ENCODE measurements around the gene SYNJ2. TPM values are rescaled to one million over a fixed set of nuclear protein-coding genes. Genes with fewer than 3 reads are reported as not detected.

SYNJ2 gene
- polyA plus RNA-seq, 2 of the 4 experiments (the other 2 are of a cell fraction): 22.3 to 26.5 TPM

DNA sequence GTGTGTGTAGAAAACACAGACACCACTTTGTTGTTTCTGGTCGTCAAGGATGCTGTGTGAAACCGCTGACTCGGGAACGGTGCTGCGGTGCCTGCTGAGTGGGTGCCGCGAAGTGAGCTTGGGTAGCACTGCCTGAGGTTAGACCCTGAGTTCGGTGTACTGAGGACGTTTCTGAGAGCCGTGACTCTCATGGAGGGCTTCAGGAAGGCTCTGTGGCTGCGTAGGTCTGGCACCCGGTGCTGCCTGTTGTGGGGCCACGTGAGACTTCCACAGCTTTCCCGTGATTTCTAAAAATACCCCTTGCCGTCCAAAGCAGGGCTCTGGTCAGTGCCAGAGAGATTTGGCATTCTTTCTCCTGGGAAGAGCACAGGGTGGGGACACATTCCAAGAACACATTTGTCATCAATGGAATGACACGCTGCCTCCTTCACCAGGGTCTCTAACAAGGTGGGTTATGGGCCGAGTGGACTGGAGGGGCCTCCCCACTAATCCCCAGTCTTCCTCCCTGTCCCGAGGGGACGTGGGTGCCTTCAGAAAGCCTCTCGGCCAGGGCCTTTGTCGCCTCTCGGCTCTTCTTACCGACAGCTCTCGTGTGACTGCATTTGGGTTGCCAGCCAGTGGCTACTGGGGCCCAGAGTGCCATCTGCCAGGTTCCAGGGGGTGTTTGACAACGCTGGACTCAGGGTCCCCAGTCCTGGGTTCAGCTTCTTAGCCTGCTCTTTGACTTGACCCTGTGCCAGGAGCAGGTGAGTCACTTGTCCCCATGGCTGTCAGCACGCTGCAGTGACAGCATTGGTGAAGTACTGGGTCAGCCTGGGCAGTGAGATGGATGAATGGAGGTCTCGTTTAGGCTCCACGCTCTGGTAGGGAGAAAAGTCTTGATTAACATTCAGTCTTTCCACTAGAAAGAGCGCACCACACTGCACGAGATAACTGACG is 62.2 kb downstream of the SYNJ2 start:
- no peak for FAIRE-seq
- Histone ChIP-seq H3K27ac (peak overlapping the region; percentile 94 to 100), H3K4me2 (peak overlapping the region; percentile 16; the same call in 1 of the 3 replicates), H3K9me3 (no peaks in the 10 kb centered on the region), H3K4me1 (peaks cover 73% of the 10 kb centered on the region), H3K4me3 (no peak overlapping the region)
- WGBS (ENCODE audit: missing lambda C conversion rate): 81% methylated on average over 30 of the region's 31 CpGs
- TF ChIP-seq ESRRA (IDR thresholded peaks at IDR 0.05; ENCODE audit: borderline replicate concordance, low read length): no peak
- TF ChIP-seq MAFK (IDR thresholded peaks at IDR 0.05; ENCODE audit: partially characterized antibody): peak; percentile 62
- CTCF ChIA-PET: interaction anchor here (0.7 to 4.4 kb wide), 5 partner anchors 13 to 28 kb away, joined by 3 to 25 read pairs (median 3); no protein-coding TSS in a partner anchor
- no peak for ATAC-seq
- POLR2A ChIA-PET: interaction anchor here (0.6 kb wide), 1 partner anchor 39 kb away, joined by 6 read pairs; no protein-coding TSS in a partner anchor
- no peak for DNase-seq (ENCODE audit: low read depth in 1 of 2, low spot score in 1 of 2)

DNA sequence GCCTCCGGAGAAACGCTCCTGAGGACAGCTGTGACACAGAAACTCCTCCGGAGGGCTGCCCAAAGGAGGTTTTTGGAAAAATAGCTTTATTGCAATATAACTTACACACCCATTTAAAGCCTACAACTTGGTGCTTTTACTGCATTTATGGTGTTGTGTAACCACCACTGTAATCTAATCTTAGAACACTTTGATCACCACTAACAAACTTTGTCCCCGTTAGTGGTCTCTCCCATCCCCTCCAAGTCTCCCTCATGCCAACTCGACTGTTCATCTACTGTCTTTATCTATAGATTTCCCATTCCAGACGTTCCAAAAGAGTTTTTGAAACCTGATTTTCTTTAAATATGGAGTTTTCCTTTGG is 62.8 kb downstream of the SYNJ2 start:
- FAIRE-seq (no peak), ATAC-seq (no peak), DNase-seq (ENCODE audit: low read depth in 1 of 2, low spot score in 1 of 2) (no peak)
- Histone ChIP-seq H3K9me3 (no peaks in the 10 kb centered on the region), H3K4me1 (peaks cover 66% of the 10 kb centered on the region), H3K27ac (peak overlapping the region; percentile 94 to 100; a peak in 4 of 6 replicates), H3K4me3 (no peak overlapping the region), H3K4me2 (no peak overlapping the region; the same call in 2 of the 3 replicates)
- ChIA-PET CTCF (interaction anchor here (1.2 to 2.2 kb wide), 3 partner anchors 13 to 20 kb away, joined by 3 to 10 read pairs (median 3); no protein-coding TSS in a partner anchor), POLR2A (no interaction called here)
- TF ChIP-seq HOXA7 (CRISPR knock-in tag; IDR thresholded peaks at IDR 0.05) (no peak), FOSL2 (IDR thresholded peaks at IDR 0.05) (no peak), FOSL2 (CRISPR knock-in tag; IDR thresholded peaks at IDR 0.05) (no peak), ZC3H11A (IDR thresholded peaks at IDR 0.05) (no peak), POLR2AphosphoS2 (conservative IDR thresholded peaks at IDR 0.05; ENCODE audit: low read length) (no peak), ESRRA (IDR thresholded peaks at IDR 0.05; ENCODE audit: borderline replicate concordance, low read length) (no peak), EP300 (IDR thresholded peaks at IDR 0.05) (no peak), CHD2 (IDR thresholded peaks at IDR 0.05; ENCODE audit: low read length, partially characterized antibody) (no peak), FOSB (CRISPR knock-in tag; IDR thresholded peaks at IDR 0.05) (no peak), ZNF302 (CRISPR knock-in tag; IDR thresholded peaks at IDR 0.05) (no peak), CBX8 (IDR thresholded peaks at IDR 0.05) (no peak), RARB (CRISPR knock-in tag; IDR thresholded peaks at IDR 0.05) (no peak)
- TF ChIP-seq, protein P1, sequence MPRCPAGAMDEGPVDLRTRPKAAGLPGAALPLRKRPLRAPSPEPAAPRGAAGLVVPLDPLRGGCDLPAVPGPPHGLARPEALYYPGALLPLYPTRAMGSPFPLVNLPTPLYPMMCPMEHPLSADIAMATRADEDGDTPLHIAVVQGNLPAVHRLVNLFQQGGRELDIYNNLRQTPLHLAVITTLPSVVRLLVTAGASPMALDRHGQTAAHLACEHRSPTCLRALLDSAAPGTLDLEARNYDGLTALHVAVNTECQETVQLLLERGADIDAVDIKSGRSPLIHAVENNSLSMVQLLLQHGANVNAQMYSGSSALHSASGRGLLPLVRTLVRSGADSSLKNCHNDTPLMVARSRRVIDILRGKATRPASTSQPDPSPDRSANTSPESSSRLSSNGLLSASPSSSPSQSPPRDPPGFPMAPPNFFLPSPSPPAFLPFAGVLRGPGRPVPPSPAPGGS (IDR thresholded peaks at IDR 0.05): no peak
- TF ChIP-seq, protein P2, sequence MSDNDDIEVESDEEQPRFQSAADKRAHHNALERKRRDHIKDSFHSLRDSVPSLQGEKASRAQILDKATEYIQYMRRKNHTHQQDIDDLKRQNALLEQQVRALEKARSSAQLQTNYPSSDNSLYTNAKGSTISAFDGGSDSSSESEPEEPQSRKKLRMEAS (IDR thresholded peaks at IDR 0.05): no peak
- TF ChIP-seq, protein P3, sequence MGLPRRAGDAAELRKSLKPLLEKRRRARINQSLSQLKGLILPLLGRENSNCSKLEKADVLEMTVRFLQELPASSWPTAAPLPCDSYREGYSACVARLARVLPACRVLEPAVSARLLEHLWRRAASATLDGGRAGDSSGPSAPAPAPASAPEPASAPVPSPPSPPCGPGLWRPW (IDR thresholded peaks at IDR 0.05): no peak
- TF ChIP-seq, protein P4, sequence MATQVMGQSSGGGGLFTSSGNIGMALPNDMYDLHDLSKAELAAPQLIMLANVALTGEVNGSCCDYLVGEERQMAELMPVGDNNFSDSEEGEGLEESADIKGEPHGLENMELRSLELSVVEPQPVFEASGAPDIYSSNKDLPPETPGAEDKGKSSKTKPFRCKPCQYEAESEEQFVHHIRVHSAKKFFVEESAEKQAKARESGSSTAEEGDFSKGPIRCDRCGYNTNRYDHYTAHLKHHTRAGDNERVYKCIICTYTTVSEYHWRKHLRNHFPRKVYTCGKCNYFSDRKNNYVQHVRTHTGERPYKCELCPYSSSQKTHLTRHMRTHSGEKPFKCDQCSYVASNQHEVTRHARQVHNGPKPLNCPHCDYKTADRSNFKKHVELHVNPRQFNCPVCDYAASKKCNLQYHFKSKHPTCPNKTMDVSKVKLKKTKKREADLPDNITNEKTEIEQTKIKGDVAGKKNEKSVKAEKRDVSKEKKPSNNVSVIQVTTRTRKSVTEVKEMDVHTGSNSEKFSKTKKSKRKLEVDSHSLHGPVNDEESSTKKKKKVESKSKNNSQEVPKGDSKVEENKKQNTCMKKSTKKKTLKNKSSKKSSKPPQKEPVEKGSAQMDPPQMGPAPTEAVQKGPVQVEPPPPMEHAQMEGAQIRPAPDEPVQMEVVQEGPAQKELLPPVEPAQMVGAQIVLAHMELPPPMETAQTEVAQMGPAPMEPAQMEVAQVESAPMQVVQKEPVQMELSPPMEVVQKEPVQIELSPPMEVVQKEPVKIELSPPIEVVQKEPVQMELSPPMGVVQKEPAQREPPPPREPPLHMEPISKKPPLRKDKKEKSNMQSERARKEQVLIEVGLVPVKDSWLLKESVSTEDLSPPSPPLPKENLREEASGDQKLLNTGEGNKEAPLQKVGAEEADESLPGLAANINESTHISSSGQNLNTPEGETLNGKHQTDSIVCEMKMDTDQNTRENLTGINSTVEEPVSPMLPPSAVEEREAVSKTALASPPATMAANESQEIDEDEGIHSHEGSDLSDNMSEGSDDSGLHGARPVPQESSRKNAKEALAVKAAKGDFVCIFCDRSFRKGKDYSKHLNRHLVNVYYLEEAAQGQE (IDR thresholded peaks at IDR 0.05): no peak
- WGBS (ENCODE audit: missing lambda C conversion rate): 89% methylated on average over 6 of the region's 6 CpGs
